ENCODE results near the gene TTLL11.

Gene TTLL11

DNA sequence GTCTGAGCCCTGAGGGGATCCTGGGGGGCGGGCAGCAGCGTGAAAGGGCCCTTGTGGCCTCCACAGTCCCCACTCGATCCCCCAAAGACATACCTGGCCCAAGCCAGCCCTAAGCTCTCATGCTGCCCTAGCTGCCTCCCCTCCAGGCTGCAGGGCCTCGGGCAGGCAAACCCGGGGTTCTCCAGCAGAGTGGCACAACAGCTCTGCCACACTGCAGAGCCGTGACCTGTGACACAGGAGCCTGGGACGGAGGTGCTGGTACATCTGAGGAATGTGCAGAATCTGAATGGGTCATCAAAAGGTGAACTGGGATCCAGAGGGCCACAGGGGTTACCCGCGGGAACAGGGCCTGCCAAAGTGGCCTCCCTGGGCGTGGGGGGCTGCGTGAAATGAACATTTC lies 278.5 kb downstream of the TTLL11 start:
- in situ Hi-C loops (cut with MboI; ENCODE audit: low pct_unique_long_range_greater_than_20kb, low sequenced_read_pairs, unreplicated experiment) = no loop called here
- DNase-seq (ENCODE audit: low spot score) = no peak
- TF ChIP-seq, protein P1, sequence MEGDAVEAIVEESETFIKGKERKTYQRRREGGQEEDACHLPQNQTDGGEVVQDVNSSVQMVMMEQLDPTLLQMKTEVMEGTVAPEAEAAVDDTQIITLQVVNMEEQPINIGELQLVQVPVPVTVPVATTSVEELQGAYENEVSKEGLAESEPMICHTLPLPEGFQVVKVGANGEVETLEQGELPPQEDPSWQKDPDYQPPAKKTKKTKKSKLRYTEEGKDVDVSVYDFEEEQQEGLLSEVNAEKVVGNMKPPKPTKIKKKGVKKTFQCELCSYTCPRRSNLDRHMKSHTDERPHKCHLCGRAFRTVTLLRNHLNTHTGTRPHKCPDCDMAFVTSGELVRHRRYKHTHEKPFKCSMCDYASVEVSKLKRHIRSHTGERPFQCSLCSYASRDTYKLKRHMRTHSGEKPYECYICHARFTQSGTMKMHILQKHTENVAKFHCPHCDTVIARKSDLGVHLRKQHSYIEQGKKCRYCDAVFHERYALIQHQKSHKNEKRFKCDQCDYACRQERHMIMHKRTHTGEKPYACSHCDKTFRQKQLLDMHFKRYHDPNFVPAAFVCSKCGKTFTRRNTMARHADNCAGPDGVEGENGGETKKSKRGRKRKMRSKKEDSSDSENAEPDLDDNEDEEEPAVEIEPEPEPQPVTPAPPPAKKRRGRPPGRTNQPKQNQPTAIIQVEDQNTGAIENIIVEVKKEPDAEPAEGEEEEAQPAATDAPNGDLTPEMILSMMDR (IDR thresholded peaks at IDR 0.05; ENCODE audit: extremely low read depth, insufficient read depth, missing control alignments) = no peak

DNA sequence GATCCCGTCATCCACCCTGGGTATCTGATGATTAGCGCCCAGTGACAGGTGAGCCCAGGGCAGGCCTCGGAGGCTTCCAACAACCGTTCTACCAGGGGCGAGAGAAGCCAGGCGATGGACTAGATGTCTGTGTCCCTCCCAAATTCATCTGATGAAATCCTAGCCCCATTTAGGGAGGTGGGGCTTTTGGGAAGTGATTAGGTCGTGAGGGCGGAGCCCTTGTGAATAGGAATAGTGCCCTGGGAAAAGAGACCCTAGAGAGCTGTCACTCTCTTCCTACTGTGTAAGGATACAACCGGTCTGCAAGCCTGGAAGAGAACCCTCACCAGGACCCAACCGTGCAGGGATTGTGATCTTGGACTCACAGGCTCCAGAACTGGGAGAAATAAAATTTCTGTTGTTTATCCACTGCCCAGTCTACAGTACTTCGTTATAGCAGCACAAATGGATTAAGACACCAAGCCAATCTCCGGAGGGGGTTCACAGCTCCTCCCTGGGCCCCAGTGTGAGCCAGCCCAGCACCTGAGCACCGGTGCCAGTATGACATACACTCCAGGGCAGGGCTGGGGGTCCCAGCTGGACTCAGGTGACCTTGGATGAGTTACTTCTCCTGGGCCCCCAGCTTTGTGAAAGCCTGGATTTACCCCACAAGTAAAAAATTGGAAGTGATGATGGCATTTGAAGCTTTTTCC lies 279.4 kb downstream of the TTLL11 start:
- in situ Hi-C loops (cut with MboI; ENCODE audit: low pct_unique_long_range_greater_than_20kb, low sequenced_read_pairs, unreplicated experiment) = no loop called here
- TF ChIP-seq, protein P1 (IDR thresholded peaks at IDR 0.05; ENCODE audit: extremely low read depth, insufficient read depth, missing control alignments) = no peak
- no peak for DNase-seq (ENCODE audit: low spot score)

DNA sequence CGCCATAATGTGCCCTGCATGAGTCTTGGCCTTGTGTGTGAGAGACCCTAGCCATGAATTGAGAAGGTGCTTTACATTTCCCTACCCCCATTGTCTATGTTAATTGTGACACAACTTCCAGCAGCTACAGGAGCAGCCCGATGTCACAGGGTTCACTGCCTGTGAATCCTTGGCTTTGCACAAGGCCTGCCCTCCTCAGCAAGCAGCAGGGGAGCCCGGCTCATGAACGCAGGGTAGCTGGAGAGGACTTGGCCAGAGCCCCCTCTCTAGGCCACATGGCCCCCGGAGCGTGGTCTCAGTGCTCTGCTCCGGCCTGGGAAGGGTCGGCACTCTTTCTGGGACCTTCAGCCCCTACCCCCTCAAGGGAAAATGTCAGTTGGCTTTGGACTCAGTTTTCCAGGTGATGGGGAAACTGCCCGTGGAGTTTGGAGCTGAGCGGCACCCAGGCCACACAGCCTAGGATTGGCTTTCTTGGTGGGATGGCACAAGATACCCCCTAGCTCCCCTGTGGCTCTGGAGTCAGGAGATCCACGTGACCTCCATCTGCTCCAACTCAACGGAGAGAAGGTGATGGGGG lies 280.9 kb downstream of the TTLL11 start:
- DNase-seq (ENCODE audit: low spot score) = no peak
- TF ChIP-seq, protein P1 (IDR thresholded peaks at IDR 0.05; ENCODE audit: extremely low read depth, insufficient read depth, missing control alignments) = no peak
- in situ Hi-C loops (cut with MboI; ENCODE audit: low pct_unique_long_range_greater_than_20kb, low sequenced_read_pairs, unreplicated experiment) = no loop called here

DNA sequence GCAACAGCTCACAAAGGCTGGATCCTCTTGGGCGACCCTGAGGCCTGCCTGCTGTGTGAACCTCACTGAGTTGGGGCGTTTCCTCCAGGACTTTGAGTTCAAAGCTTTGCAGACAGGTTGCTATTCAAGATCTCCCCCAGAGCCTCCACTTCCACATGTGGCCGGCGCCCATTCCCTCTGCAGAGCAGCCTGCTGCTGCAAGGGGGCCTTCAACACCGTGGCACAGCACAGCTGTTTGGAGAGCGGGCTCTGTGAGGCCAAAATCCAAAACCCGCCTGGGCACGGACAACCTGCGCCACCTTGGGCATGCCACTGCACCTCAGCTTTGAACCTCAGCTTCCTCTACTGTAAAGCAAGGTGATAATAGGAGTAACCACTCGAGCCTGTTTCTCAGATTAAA lies 281.4 kb downstream of the TTLL11 start:
- in situ Hi-C loops (cut with MboI; ENCODE audit: low pct_unique_long_range_greater_than_20kb, low sequenced_read_pairs, unreplicated experiment) = no loop called here
- TF ChIP-seq, protein P1 (IDR thresholded peaks at IDR 0.05; ENCODE audit: extremely low read depth, insufficient read depth, missing control alignments) = no peak

DNA sequence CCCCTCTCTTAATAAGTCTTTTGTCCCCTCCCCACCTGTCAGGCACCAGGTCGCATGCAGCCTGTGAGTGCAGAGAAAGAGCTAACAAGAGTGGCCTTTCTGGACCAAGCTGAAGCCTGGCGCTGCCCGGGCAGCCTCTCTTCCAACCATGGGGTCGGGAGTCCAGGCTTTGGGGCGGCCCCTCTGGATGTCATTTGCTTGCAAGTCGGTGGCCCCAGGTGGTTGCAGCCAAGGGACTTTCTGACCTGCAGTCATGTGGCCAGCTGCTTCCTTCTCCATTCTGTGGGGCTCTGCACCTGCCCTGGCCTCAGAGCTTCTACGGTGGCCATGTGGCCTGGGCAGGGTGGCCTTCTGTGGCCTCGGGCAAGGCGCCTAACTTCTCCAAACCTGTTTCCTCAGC lies 282.0 kb downstream of the TTLL11 start:
- in situ Hi-C loops (cut with MboI; ENCODE audit: low pct_unique_long_range_greater_than_20kb, low sequenced_read_pairs, unreplicated experiment) = no loop called here
- TF ChIP-seq, protein P1 (IDR thresholded peaks at IDR 0.05; ENCODE audit: extremely low read depth, insufficient read depth, missing control alignments) = no peak

More for the DNA sequence above, 281.4 kb downstream of the TTLL11 start:
- DNase-seq (ENCODE audit: low spot score) = no peak

DNA sequence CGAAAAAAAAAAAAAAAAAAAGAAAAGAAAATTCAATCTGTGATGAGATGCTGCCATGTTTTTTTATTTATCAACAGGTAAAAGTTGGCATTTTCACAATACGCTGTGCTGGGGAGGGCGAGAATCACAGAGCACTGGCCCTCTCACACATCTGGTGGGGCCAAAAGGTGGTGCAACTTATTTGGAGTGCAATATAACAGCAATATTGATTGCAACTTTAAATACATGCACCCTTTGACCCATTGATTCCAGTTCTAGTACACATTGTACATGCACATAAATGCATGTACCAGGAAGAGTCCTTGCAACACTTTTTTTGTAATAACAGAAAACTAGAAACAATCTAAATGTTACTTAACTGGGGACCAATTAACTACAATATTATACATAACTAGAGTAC lies 282.6 kb downstream of the TTLL11 start:
- DNase-seq (ENCODE audit: low spot score) = no peak
- in situ Hi-C loops (cut with MboI; ENCODE audit: low pct_unique_long_range_greater_than_20kb, low sequenced_read_pairs, unreplicated experiment) = no loop called here
- TF ChIP-seq, protein P1 (IDR thresholded peaks at IDR 0.05; ENCODE audit: extremely low read depth, insufficient read depth, missing control alignments) = no peak

More for the DNA sequence above, 282.0 kb downstream of the TTLL11 start:
- no peak for DNase-seq (ENCODE audit: low spot score)

Measured in GM13977 (cell line).